Measurements from ENCODE around the gene CMTM6. TPM values are rescaled to one million over a fixed set of nuclear protein-coding genes. Genes with fewer than 3 reads are reported as not detected.

Gene CMTM6
- total RNA-seq, 1 donor from 2014 or later: 54.0 TPM

- peaks cover 20% of the 10 kb centered on the region for H3K4me1 Mint-ChIP-seq (ENCODE audit: low read depth)
- H3K9me3 Mint-ChIP-seq (ENCODE audit: low read depth): no peaks in the 10 kb centered on the region
- H3K27me3 Mint-ChIP-seq (ENCODE audit: low read depth): no peaks in the 10 kb centered on the region
- H3K36me3 Mint-ChIP-seq (ENCODE audit: low read depth): peaks cover 11% of the 10 kb centered on the region
- DNase-seq (ENCODE audit: low spot score): no peak
- H3K27ac Mint-ChIP-seq (ENCODE audit: unreplicated experiment): peak overlapping the region; percentile 66
- no peak for TF ChIP-seq CTCF (IDR thresholded peaks at IDR 0.05)
- no peak overlapping the region for H3K4me3 Mint-ChIP-seq (ENCODE audit: unreplicated experiment)
These were observed 42.2 kb upstream of the CMTM6 start for GRCh38 chr3:32544894-32545293.

- TF ChIP-seq CTCF (IDR thresholded peaks at IDR 0.05): no peak
- Mint-ChIP-seq H3K27ac (ENCODE audit: unreplicated experiment) (no peak overlapping the region), H3K36me3 (ENCODE audit: low read depth) (peaks cover 18% of the 10 kb centered on the region), H3K4me3 (ENCODE audit: unreplicated experiment) (no peak overlapping the region), H3K27me3 (ENCODE audit: low read depth) (no peaks in the 10 kb centered on the region), H3K4me1 (ENCODE audit: low read depth) (peaks cover 14% of the 10 kb centered on the region), H3K9me3 (ENCODE audit: low read depth) (no peaks in the 10 kb centered on the region)
- DNase-seq (ENCODE audit: low spot score): no peak
These were observed 40.2 kb upstream of the CMTM6 start for GRCh38 chr3:32542807-32543206.

GRCh38 chr3:32540899-32541298 is 38.2 kb upstream of the CMTM6 start:
- H3K36me3 Mint-ChIP-seq (ENCODE audit: low read depth): peaks cover 20% of the 10 kb centered on the region
- H3K27me3 Mint-ChIP-seq (ENCODE audit: low read depth): no peaks in the 10 kb centered on the region
- no peak overlapping the region for H3K27ac Mint-ChIP-seq (ENCODE audit: unreplicated experiment)
- DNase-seq (ENCODE audit: low spot score): no peak
- no peak for TF ChIP-seq CTCF (IDR thresholded peaks at IDR 0.05)
- no peaks in the 10 kb centered on the region for H3K9me3 Mint-ChIP-seq (ENCODE audit: low read depth)
- peaks cover 8% of the 10 kb centered on the region for H3K4me1 Mint-ChIP-seq (ENCODE audit: low read depth)
- H3K4me3 Mint-ChIP-seq (ENCODE audit: unreplicated experiment): no peak overlapping the region

GRCh38 chr3:32532434-32532833 is 29.8 kb upstream of the CMTM6 start:
- H3K36me3 Mint-ChIP-seq (ENCODE audit: low read depth): peaks cover 34% of the 10 kb centered on the region
- no peak for DNase-seq (ENCODE audit: low spot score)

GRCh38 chr3:32531010-32531647 is 28.5 kb upstream of the CMTM6 start:
- Mint-ChIP-seq H3K4me3 (ENCODE audit: unreplicated experiment) (no peak overlapping the region), H3K27ac (ENCODE audit: unreplicated experiment) (peak overlapping the region; percentile 65), H3K27me3 (ENCODE audit: low read depth) (no peaks in the 10 kb centered on the region), H3K36me3 (ENCODE audit: low read depth) (peaks cover 36% of the 10 kb centered on the region), H3K9me3 (ENCODE audit: low read depth) (no peaks in the 10 kb centered on the region), H3K4me1 (ENCODE audit: low read depth) (peaks cover 20% of the 10 kb centered on the region)
- no peak for DNase-seq (ENCODE audit: low spot score)
- TF ChIP-seq CTCF (IDR thresholded peaks at IDR 0.05): no peak

More at GRCh38 chr3:32532434-32532833, 29.8 kb upstream of the CMTM6 start:
- Mint-ChIP-seq H3K4me1 (ENCODE audit: low read depth) (peaks cover 23% of the 10 kb centered on the region), H3K27me3 (ENCODE audit: low read depth) (no peaks in the 10 kb centered on the region), H3K9me3 (ENCODE audit: low read depth) (no peaks in the 10 kb centered on the region), H3K4me3 (ENCODE audit: unreplicated experiment) (no peak overlapping the region), H3K27ac (ENCODE audit: unreplicated experiment) (no peak overlapping the region)
- no peak for TF ChIP-seq CTCF (IDR thresholded peaks at IDR 0.05)
